K562 (cell line): ENCODE measurements around the gene NDUFA5. TPM values are rescaled to one million over a fixed set of nuclear protein-coding genes. Genes with fewer than 3 reads are reported as not detected.

Experiments
- ATAC-seq: fragments of 200-7000 bp; cut with Tn5 transposase; 3 replicates; pipeline ENCODE4 v1.9.1; 2020; ENCODE audit warnings: moderate library complexity
- BruUV-seq: library from RNA; stranded (reverse); fragments of 400-500 nt; replicated peaks from 2 replicates; lab custom pipeline; 2021; lab: Mats Ljungman, UMichigan
- CTCF ChIA-PET: fragments of 300-600 bp; formaldehyde crosslinking; extraction: SDS; loops from one replicate; lab custom pipeline; 2021; ENCODE audit warnings: low intra/inter-chr PET ratio; lab: Yijun Ruan, JAX
- POLR2A ChIA-PET: fragments of 300-600, 350-650 bp; sonication (Branson Sonifier 250); formaldehyde crosslinking; extraction: SDS; loops from one replicate; lab custom pipeline; 2021; ENCODE audit warnings: antibody characterized with exemption, inconsistent platforms; lab: Yijun Ruan, JAX
- DNase-seq, 4 experiments: peaks; one replicate each; pipeline versions ENCODE4 v3.0.0 to v3.0.0-alpha.2; 2011 to 2018; ENCODE audit warnings: low spot score in 3 of 4, mixed read lengths in 3 of 4; ENCODE audit errors: extremely low read depth in 1 of 4
- FAIRE-seq: peaks from 2 replicates; lab custom pipeline; 2011; peaks lifted over from hg19 to GRCh38; lab: Jason Lieb, UNC
- H2AFZ ChIP-seq: 2 replicates; pipeline ENCODE4 v1.6.0; 2011; ENCODE audit warnings: low read depth, low read length, control low read depth, inconsistent platforms
- H3K27ac ChIP-seq: fragments of 200-600 bp; 3 replicates; pipeline ENCODE4 v1.8.0; 2011; ENCODE audit warnings: low read depth, mild to moderate bottlenecking, control low read depth, inconsistent platforms, low read length, moderate library complexity, mixed read lengths; ENCODE audit errors: extremely low read depth
- H3K27me3 ChIP-seq, 2 experiments: fragments of 300-600 bp in 1 of 2; 2 replicates in 1 of 2; 3 replicates in 1 of 2; pipeline versions ENCODE4 v1.6.0 to v1.8.0; 2011; ENCODE audit warnings: inconsistent platforms in 2 of 2, low read length in 2 of 2, mild to moderate bottlenecking in 1 of 2, mixed read lengths in 1 of 2, moderate library complexity in 1 of 2; ENCODE audit not compliant: control insufficient read depth in 2 of 2, insufficient read depth in 2 of 2
- H3K36me3 ChIP-seq: fragments of 300-600 bp; 3 replicates; pipeline ENCODE4 v1.8.0; 2011; ENCODE audit warnings: mild to moderate bottlenecking, low read length, inconsistent platforms; ENCODE audit not compliant: control insufficient read depth, insufficient read depth
- H3K4me1 ChIP-seq, 2 experiments: fragments of 200-600 bp in 1 of 2; replicated peaks in 1 of 2; 2 replicates in 1 of 2; 3 replicates in 1 of 2; pipeline versions ENCODE4 v1.5.1 to v1.8.0; 2011; ENCODE audit warnings: inconsistent platforms in 2 of 2, low read length in 2 of 2, mild to moderate bottlenecking in 1 of 2, mixed read lengths in 1 of 2, moderate library complexity in 1 of 2; ENCODE audit not compliant: control insufficient read depth in 2 of 2, insufficient read depth in 2 of 2
- H3K4me2 ChIP-seq: 2 replicates; pipeline ENCODE4 v1.6.1; 2011; ENCODE audit warnings: low read length, control low read depth, inconsistent platforms, mixed read lengths; ENCODE audit not compliant: insufficient read depth
- H3K4me3 ChIP-seq: fragments of 200-600 bp; sonication (generic), shearing (Covaris generic); 2 replicates; pipeline ENCODE4 v1.5.1; 2016; ENCODE audit warnings: control low read depth, inconsistent platforms
- H3K79me2 ChIP-seq: fragments of 200-600 bp; 3 replicates; pipeline ENCODE4 v1.8.0; 2011; ENCODE audit warnings: low read length, inconsistent platforms; ENCODE audit not compliant: control insufficient read depth, insufficient read depth
- H3K9ac ChIP-seq, 2 experiments: 2 replicates each; pipeline versions ENCODE4 v1.6.0 to v1.6.1; 2011; ENCODE audit warnings: low read depth in 2 of 2, low read length in 2 of 2, control low read depth in 1 of 2, inconsistent platforms in 1 of 2, mild to moderate bottlenecking in 1 of 2, mixed read lengths in 1 of 2; ENCODE audit not compliant: insufficient read depth in 1 of 2
- H3K9me1 ChIP-seq: one replicate; pipeline ENCODE4 v1.6.0; 2011; ENCODE audit warnings: inconsistent platforms, mild to moderate bottlenecking, low read length, moderate library complexity; ENCODE audit not compliant: control insufficient read depth, insufficient read depth
- H3K9me3 ChIP-seq: replicated peaks from 2 replicates; pipeline ENCODE4 v1.5.1; 2011; ENCODE audit warnings: low read depth, low read length, inconsistent platforms; ENCODE audit not compliant: control insufficient read depth, insufficient read depth
- H4K20me1 ChIP-seq: replicated peaks from 2 replicates; pipeline ENCODE4 v1.6.1; 2011; ENCODE audit warnings: low read length, inconsistent platforms, mixed read lengths; ENCODE audit not compliant: control insufficient read depth, insufficient read depth
- ETV6 ChIP-seq, 3 experiments: fragments of 150-350 bp in 1 of 3; sonication (generic) in 1 of 3; formaldehyde crosslinking in 1 of 3; IDR thresholded peaks; 2 replicates each; pipeline versions ENCODE4 v1.6.1 to v1.8.0; 2014 to 2022; ENCODE audit warnings: borderline replicate concordance in 2 of 3, low read depth in 2 of 3, antibody characterized with exemption in 1 of 3, low read length in 1 of 3, mild to moderate bottlenecking in 1 of 3, missing genetic modification reagents in 1 of 3
- NBN ChIP-seq: fragments of 450-650 bp; IDR thresholded peaks from 2 replicates; pipeline ENCODE4 v1.6.1; 2016; ENCODE audit warnings: low read depth, mild to moderate bottlenecking
- ZNF263 ChIP-seq: sonication (generic); formaldehyde crosslinking; IDR thresholded peaks from 2 replicates; pipeline ENCODE4 v1.8.0; 2022; ENCODE audit warnings: mild to moderate bottlenecking, missing genetic modification reagents, borderline replicate concordance
- WGBS: fragments of 100-300 bp; shearing (Covaris generic); methylation state at CpG from one replicate; pipeline ENCODE4 v1.1.6; 2016; ENCODE audit warnings: low coverage, mixed read lengths; ENCODE audit not compliant: insufficient coverage; ENCODE audit errors: missing lambda C conversion rate; 5-methylcytosine and 5-hydroxymethylcytosine counted together
- in situ Hi-C: fragments of 300-500 bp; cut with MboI; formaldehyde crosslinking; loops from 4 replicates; pipeline ENCODE4 v1.15.0; 2018; ENCODE audit warnings: inconsistent platforms, mixed read lengths
- intact Hi-C: fragments of 100-400 bp; cut with micrococcal nuclease; formaldehyde crosslinking; loops from 2 replicates; pipeline ENCODE4 v1.14.2; 2022
- polyA plus RNA-seq, 8 experiments: library from polyadenylated mRNA; depleted of rRNA in 4 of 8; stranded (reverse) in 5 of 8; unstranded in 3 of 8; fragments of >200 nt; fragmentation: Nextera tagmentation in 2 of 8; fragmentation: Illumina TruSeq in 1 of 8; extraction: Ambion mirVana in 2 of 8; extraction: Trizol in 1 of 8; gene quantifications; 2 replicates each; pipeline versions ENCODE4 v1.2.1 to v1.2.3, GENCODE V29; 2011 to 2014; ENCODE audit warnings: inconsistent platforms in 1 of 8, missing spikeins in 1 of 8
- total RNA-seq, 7 experiments: library from RNA; depleted of rRNA in 6 of 7; stranded (reverse); fragments of >200 nt in 6 of 7; fragmentation: Illumina TruSeq in 2 of 7; extraction: Trizol in 2 of 7; gene quantifications; 2 replicates each; pipeline versions ENCODE4 v1.2.1 to v1.2.3, GENCODE V29; 2011 to 2021; ENCODE audit warnings: low replicate concordance in 1 of 7
- TF ChIP-seq, protein P1 (sequence below): fragments of 250-450 bp; sonication (Bioruptor Pico); IDR thresholded peaks from 2 replicates; pipeline ENCODE4 v1.9.0; 2021; ENCODE audit warnings: mild to moderate bottlenecking
- TF ChIP-seq, protein P2 (sequence below): IDR thresholded peaks from 2 replicates; pipeline ENCODE4 v1.6.1; 2011; ENCODE audit warnings: borderline replicate concordance, low read depth, mild to moderate bottlenecking, moderate library complexity, low read length; ENCODE audit not compliant: insufficient read depth, poor library complexity, severe bottlenecking
- TF ChIP-seq, protein P3 (sequence below): fragments of 450-650 bp; IDR thresholded peaks from 2 replicates; pipeline ENCODE4 v1.6.1; 2016; ENCODE audit warnings: mild to moderate bottlenecking, moderate library complexity

NDUFA5 gene
- total and polyA plus RNA-seq, 9 of the 15 experiments (the other 6 are each of a cell fraction or from before 2014, with no cell fraction given), result 155 to 677 (median 269) TPM

DNA sequence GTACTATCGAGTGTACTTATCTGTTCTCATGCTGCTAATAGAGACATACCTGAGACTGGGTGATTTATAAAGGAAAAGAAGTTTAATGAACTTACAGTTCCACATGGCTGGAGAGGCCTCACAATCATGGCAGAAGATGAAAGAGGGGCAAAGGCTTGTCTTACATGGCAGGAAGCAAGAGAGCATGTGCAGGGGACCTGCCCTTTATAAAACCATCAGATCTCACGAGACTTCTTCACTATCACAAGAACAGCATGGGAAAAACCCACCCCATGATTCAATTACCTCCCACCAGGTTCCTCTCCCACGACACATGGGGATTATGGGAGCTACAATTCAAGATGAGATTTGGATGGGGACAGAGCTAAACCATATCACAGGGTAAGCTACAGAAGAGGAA lies 4.5 kb downstream of the NDUFA5 start:
- POLR2A ChIA-PET, result interaction anchor here (0.6 to 2.3 kb wide), 7 partner anchors 10 to 84 kb away, joined by 3 to 13 read pairs (median 3); partner anchors contain the start of gene IQUB
- no peak overlapping the region for H3K4me3 ChIP-seq
- intact Hi-C loops (no loop called here), in situ Hi-C loops (no loop called here)
- ATAC-seq (peak; percentile 2), DNase-seq (peak in 1 of 4 experiments; percentile 51), FAIRE-seq (no peak)
- H3K4me1 ChIP-seq, result peaks cover 13 to 28% of the 10 kb centered on the region in 2 experiments
- peaks cover 93% of the 10 kb centered on the region for H3K79me2 ChIP-seq
- no peaks in the 10 kb centered on the region for H3K9me3 ChIP-seq
- 17% methylated on average over 3 of the region's 3 CpGs for WGBS
- CTCF ChIA-PET, result no interaction called here
- H3K27ac ChIP-seq, result peak overlapping the region; percentile 23
- peak overlapping the region in 1 of 2 experiments; percentile 5; a peak in 1 of 4 replicates for H3K9ac ChIP-seq
- no peaks in the 10 kb centered on the region for H3K9me1 ChIP-seq
- no TSS peak for BruUV-seq
- no peaks in the 10 kb centered on the region for H3K27me3 ChIP-seq
- peak overlapping the region; percentile 59 for H3K4me2 ChIP-seq
- no peaks in the 10 kb centered on the region for H4K20me1 ChIP-seq
- H3K36me3 ChIP-seq, result peaks cover 76% of the 10 kb centered on the region
- no peak overlapping the region for H2AFZ ChIP-seq
- TF ChIP-seq, protein P1, sequence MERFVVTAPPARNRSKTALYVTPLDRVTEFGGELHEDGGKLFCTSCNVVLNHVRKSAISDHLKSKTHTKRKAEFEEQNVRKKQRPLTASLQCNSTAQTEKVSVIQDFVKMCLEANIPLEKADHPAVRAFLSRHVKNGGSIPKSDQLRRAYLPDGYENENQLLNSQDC (CRISPR knock-in tag), result 0 out of 2 replicates have a peak, but pooled peaks have one; percentile 41
- TF ChIP-seq ETV6 (IDR thresholded peaks at IDR 0.05; ENCODE audit: borderline replicate concordance in 1 of 2, low read depth in 2 of 2, low read length in 1 of 2) (0 out of 4 replicates have a peak, but pooled peaks of 1 of the 2 experiments have one; percentile 23), ETV6 (CRISPR knock-in tag; IDR thresholded peaks at IDR 0.05; ENCODE audit: borderline replicate concordance) (no peak), ZNF263 (no peak), NBN (no peak)
- TF ChIP-seq, protein P2, sequence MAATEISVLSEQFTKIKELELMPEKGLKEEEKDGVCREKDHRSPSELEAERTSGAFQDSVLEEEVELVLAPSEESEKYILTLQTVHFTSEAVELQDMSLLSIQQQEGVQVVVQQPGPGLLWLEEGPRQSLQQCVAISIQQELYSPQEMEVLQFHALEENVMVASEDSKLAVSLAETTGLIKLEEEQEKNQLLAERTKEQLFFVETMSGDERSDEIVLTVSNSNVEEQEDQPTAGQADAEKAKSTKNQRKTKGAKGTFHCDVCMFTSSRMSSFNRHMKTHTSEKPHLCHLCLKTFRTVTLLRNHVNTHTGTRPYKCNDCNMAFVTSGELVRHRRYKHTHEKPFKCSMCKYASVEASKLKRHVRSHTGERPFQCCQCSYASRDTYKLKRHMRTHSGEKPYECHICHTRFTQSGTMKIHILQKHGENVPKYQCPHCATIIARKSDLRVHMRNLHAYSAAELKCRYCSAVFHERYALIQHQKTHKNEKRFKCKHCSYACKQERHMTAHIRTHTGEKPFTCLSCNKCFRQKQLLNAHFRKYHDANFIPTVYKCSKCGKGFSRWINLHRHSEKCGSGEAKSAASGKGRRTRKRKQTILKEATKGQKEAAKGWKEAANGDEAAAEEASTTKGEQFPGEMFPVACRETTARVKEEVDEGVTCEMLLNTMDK, result no peak
- TF ChIP-seq, protein P3, sequence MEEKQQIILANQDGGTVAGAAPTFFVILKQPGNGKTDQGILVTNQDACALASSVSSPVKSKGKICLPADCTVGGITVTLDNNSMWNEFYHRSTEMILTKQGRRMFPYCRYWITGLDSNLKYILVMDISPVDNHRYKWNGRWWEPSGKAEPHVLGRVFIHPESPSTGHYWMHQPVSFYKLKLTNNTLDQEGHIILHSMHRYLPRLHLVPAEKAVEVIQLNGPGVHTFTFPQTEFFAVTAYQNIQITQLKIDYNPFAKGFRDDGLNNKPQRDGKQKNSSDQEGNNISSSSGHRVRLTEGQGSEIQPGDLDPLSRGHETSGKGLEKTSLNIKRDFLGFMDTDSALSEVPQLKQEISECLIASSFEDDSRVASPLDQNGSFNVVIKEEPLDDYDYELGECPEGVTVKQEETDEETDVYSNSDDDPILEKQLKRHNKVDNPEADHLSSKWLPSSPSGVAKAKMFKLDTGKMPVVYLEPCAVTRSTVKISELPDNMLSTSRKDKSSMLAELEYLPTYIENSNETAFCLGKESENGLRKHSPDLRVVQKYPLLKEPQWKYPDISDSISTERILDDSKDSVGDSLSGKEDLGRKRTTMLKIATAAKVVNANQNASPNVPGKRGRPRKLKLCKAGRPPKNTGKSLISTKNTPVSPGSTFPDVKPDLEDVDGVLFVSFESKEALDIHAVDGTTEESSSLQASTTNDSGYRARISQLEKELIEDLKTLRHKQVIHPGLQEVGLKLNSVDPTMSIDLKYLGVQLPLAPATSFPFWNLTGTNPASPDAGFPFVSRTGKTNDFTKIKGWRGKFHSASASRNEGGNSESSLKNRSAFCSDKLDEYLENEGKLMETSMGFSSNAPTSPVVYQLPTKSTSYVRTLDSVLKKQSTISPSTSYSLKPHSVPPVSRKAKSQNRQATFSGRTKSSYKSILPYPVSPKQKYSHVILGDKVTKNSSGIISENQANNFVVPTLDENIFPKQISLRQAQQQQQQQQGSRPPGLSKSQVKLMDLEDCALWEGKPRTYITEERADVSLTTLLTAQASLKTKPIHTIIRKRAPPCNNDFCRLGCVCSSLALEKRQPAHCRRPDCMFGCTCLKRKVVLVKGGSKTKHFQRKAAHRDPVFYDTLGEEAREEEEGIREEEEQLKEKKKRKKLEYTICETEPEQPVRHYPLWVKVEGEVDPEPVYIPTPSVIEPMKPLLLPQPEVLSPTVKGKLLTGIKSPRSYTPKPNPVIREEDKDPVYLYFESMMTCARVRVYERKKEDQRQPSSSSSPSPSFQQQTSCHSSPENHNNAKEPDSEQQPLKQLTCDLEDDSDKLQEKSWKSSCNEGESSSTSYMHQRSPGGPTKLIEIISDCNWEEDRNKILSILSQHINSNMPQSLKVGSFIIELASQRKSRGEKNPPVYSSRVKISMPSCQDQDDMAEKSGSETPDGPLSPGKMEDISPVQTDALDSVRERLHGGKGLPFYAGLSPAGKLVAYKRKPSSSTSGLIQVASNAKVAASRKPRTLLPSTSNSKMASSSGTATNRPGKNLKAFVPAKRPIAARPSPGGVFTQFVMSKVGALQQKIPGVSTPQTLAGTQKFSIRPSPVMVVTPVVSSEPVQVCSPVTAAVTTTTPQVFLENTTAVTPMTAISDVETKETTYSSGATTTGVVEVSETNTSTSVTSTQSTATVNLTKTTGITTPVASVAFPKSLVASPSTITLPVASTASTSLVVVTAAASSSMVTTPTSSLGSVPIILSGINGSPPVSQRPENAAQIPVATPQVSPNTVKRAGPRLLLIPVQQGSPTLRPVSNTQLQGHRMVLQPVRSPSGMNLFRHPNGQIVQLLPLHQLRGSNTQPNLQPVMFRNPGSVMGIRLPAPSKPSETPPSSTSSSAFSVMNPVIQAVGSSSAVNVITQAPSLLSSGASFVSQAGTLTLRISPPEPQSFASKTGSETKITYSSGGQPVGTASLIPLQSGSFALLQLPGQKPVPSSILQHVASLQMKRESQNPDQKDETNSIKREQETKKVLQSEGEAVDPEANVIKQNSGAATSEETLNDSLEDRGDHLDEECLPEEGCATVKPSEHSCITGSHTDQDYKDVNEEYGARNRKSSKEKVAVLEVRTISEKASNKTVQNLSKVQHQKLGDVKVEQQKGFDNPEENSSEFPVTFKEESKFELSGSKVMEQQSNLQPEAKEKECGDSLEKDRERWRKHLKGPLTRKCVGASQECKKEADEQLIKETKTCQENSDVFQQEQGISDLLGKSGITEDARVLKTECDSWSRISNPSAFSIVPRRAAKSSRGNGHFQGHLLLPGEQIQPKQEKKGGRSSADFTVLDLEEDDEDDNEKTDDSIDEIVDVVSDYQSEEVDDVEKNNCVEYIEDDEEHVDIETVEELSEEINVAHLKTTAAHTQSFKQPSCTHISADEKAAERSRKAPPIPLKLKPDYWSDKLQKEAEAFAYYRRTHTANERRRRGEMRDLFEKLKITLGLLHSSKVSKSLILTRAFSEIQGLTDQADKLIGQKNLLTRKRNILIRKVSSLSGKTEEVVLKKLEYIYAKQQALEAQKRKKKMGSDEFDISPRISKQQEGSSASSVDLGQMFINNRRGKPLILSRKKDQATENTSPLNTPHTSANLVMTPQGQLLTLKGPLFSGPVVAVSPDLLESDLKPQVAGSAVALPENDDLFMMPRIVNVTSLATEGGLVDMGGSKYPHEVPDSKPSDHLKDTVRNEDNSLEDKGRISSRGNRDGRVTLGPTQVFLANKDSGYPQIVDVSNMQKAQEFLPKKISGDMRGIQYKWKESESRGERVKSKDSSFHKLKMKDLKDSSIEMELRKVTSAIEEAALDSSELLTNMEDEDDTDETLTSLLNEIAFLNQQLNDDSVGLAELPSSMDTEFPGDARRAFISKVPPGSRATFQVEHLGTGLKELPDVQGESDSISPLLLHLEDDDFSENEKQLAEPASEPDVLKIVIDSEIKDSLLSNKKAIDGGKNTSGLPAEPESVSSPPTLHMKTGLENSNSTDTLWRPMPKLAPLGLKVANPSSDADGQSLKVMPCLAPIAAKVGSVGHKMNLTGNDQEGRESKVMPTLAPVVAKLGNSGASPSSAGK, result 0 out of 2 replicates have a peak, but pooled peaks have one; percentile 16
